ENCODE data around the gene FLG. TPM values are rescaled to one million over a fixed set of nuclear protein-coding genes. Genes with fewer than 3 reads are reported as not detected.
"Not testable (repeated sequence)": the region's sequence is repeated elsewhere in the genome, so short reads cannot be mapped to it uniquely, and the experiment has no call there.

The FLG gene
- 1.7 TPM for total RNA-seq (ENCODE audit: insufficient read depth, low replicate concordance)

GRCh38 chr1:152325111-152325510, at the start of gene FLG:
Gene FLG, minus strand, starts transcription at chr1:152325239. Its CDS starts 9,783 bp downstream, at chr1:152315456.
- no peak for DNase-seq (ENCODE audit: low spot score)

GRCh38 chr1:152374451-152374850, 49.4 kb upstream of the FLG start:
- no peak for DNase-seq (ENCODE audit: low spot score)

GRCh38 chr1:152372672-152373071, 47.6 kb upstream of the FLG start:
- no peak for DNase-seq (ENCODE audit: low spot score)

- peak; percentile 12 for DNase-seq (ENCODE audit: low spot score)
Observed at GRCh38 chr1:152367436-152367835, 42.4 kb upstream of the FLG start.

- DNase-seq (ENCODE audit: low spot score) = no peak
Observed at GRCh38 chr1:152359906-152360305, 34.9 kb upstream of the FLG start, which contains the start of gene FLG2. Gene FLG2, minus strand, starts transcription at chr1:152360006. Its CDS starts 1,122 bp downstream, at chr1:152358884.

GRCh38 chr1:152356736-152357135, 31.7 kb upstream of the FLG start:
- DNase-seq (ENCODE audit: low spot score) = no peak

- DNase-seq (ENCODE audit: low spot score) = no peak
Observed at GRCh38 chr1:152349611-152350010, 24.6 kb upstream of the FLG start.

GRCh38 chr1:152348447-152348846, 23.4 kb upstream of the FLG start:
- DNase-seq (ENCODE audit: low spot score) = no peak

GRCh38 chr1:152347116-152347728, 22.2 kb upstream of the FLG start:
- DNase-seq (ENCODE audit: low spot score) = peak; percentile 38

- no peak for DNase-seq (ENCODE audit: low spot score)
Observed at GRCh38 chr1:152344438-152344837, 19.4 kb upstream of the FLG start.

- DNase-seq (ENCODE audit: low spot score) = peak; percentile 1
Observed at GRCh38 chr1:152343006-152343405, 18.0 kb upstream of the FLG start.

GRCh38 chr1:152335399-152335798, 10.4 kb upstream of the FLG start:
- no peak for DNase-seq (ENCODE audit: low spot score)

GRCh38 chr1:152328801-152329391, 3.9 kb upstream of the FLG start:
- DNase-seq (ENCODE audit: low spot score) = no peak

- DNase-seq (ENCODE audit: low spot score) = no peak
Observed at GRCh38 chr1:152313970-152314369, 11.1 kb downstream of the FLG start.

GRCh38 chr1:152313319-152313801, 11.7 kb downstream of the FLG start:
- no peak for DNase-seq (ENCODE audit: low spot score)

- not testable (repeated sequence) for DNase-seq (ENCODE audit: low spot score)
Observed at GRCh38 chr1:152312169-152312568, 12.9 kb downstream of the FLG start.

GRCh38 chr1:152309955-152310354, 15.1 kb downstream of the FLG start:
- DNase-seq (ENCODE audit: low spot score) = no peak

- DNase-seq (ENCODE audit: low spot score) = not testable (repeated sequence)
Observed at GRCh38 chr1:152309320-152309901, 15.6 kb downstream of the FLG start.

- not testable (repeated sequence) for DNase-seq (ENCODE audit: low spot score)
Observed at GRCh38 chr1:152308758-152309157, 16.3 kb downstream of the FLG start.

GRCh38 chr1:152307970-152308369, 17.1 kb downstream of the FLG start:
- not testable (repeated sequence) for DNase-seq (ENCODE audit: low spot score)

GRCh38 chr1:152306123-152306522, 18.9 kb downstream of the FLG start:
- DNase-seq (ENCODE audit: low spot score) = not testable (repeated sequence)

- DNase-seq (ENCODE audit: low spot score) = not testable (repeated sequence)
Observed at GRCh38 chr1:152304773-152305172, 20.3 kb downstream of the FLG start.

All from umbilical cord (tissue), 2 donors.